PC-3 (cell line): ENCODE results near the gene GCKR.

Source experiments
- CTCF ChIP-seq: fragments of 300-600 bp; sonication (generic); conservative IDR thresholded peaks from 2 replicates; pipeline ENCODE4 v1.5.1; 2017; ENCODE audit warnings: antibody characterized with exemption, low read depth, mild to moderate bottlenecking, low read length
- EZH2 ChIP-seq: fragments of 300-600 bp; sonication (generic); IDR thresholded peaks from one replicate; pipeline ENCODE4 v1.6.1; 2017; ENCODE audit warnings: antibody characterized with exemption, mild to moderate bottlenecking, low read length; ENCODE audit not compliant: unreplicated experiment

GRCh38 chr2:27471961-27472360 lies 24.7 kb upstream of the GCKR start:
- no peak for TF ChIP-seq CTCF
- TF ChIP-seq EZH2, result no peak
